GM12874 (cell line): ENCODE measurements around the gene CDHR1.

Experiments
- TF ChIP-seq, protein P1 (sequence below): IDR thresholded peaks from 2 replicates; pipeline ENCODE4 v1.5.1; 2011; ENCODE audit warnings: low read depth, mild to moderate bottlenecking, control low read depth, low read length, moderate library complexity; ENCODE audit not compliant: insufficient read depth

CDHR1 gene

DNA sequence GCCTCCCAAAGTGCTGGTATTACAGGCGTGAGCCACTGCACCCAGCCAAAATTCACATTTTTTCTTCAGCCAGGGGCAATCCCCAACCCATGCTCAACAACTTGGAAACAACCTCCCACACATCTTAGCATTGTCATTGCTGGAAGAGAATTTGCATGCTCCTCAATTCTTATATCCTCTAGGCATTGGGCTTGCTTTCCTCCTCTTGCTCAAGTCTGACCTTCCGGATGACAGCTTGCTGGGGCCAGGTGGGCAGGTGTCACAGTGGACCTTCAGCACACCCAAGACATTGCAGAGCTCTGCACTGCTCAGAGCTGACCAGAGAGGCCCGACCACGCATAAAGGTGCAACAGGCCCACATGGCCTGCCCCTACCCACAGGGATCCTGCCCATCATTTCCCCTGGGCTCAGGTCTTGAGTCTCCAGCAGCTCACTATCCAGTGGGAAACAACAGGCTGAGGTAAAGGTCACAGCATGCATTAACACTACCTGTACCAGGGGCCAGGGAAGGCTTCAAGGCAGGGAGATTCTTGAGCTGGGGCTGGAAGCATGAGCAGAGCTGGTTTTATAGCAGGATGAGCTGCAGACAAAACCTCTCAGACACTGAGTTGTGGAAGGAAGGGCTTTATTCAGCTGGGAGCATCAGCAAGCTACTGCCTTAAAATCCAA is 27.6 kb upstream of the CDHR1 start:
- TF ChIP-seq, protein P1, sequence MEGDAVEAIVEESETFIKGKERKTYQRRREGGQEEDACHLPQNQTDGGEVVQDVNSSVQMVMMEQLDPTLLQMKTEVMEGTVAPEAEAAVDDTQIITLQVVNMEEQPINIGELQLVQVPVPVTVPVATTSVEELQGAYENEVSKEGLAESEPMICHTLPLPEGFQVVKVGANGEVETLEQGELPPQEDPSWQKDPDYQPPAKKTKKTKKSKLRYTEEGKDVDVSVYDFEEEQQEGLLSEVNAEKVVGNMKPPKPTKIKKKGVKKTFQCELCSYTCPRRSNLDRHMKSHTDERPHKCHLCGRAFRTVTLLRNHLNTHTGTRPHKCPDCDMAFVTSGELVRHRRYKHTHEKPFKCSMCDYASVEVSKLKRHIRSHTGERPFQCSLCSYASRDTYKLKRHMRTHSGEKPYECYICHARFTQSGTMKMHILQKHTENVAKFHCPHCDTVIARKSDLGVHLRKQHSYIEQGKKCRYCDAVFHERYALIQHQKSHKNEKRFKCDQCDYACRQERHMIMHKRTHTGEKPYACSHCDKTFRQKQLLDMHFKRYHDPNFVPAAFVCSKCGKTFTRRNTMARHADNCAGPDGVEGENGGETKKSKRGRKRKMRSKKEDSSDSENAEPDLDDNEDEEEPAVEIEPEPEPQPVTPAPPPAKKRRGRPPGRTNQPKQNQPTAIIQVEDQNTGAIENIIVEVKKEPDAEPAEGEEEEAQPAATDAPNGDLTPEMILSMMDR: no peak

DNA sequence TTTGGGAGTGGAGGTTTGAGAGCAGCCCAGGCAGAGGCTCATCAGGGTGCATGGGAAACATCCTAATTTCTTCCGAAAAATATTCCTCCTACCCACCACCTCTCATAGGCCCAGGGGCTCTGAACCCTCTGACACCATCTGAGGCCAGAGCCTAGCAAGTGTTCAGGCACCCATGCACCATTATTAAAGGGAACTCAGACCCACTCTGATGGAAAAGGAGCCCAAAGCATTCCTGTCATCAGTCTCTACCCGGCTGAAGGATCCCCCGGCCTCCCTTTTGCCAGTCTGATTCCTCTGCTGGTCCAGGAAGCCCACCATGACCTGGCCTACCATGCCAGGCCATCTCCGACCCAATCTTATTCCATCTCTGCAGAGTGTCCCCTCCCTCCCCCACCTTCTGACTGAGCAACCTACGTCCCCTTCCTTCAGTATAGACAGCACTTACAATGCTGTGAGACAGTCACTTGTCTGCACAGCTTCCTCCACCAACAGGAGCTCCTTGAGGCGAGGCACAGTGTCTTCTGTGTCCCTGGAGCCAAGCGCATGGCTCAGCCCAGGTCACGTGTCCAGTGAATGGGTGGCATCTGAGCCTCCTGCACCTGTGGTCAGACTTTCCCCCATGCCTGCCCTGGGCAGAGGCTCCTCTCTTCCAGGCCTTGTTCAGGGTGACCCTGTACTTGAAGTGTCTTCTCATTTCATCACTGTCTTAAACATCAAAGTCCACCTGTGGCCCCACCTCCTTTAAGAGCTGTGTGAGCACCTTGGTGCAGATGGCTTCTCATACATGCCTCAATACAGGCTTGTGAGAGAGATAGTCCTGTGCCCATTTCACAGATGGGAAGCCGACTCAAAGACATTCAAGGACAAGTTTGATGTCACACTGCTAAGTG is 21.6 kb upstream of the CDHR1 start:
- TF ChIP-seq, protein P1: no peak

- TF ChIP-seq, protein P1: no peak
Measured at GRCh38 chr10:84173501-84173929, 20.8 kb upstream of the CDHR1 start, which contains the start of gene GPR15LG. GPR15LG (plus strand) TSS chr10:84173801; CDS start chr10:84173852, 51 bp downstream.

DNA sequence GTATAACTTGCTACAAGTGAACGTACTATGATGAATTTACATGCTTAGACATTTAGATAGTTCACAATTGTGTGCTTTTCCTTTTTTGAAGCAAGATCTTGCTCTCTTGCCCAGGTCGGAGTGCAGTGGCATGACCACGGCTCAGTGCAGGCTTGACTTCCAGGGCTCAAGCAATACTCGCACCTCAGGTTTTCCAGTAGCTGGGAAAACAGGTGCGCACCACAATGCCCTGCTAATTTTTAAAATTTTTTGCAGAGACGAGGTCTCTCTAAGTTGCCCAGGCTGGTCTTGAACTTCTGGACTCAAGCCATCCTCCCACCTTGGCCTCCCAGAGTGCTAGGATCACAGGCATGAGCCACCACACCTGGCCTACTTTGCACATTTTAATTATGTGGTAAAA is 18.9 kb upstream of the CDHR1 start:
- TF ChIP-seq, protein P1: no peak

DNA sequence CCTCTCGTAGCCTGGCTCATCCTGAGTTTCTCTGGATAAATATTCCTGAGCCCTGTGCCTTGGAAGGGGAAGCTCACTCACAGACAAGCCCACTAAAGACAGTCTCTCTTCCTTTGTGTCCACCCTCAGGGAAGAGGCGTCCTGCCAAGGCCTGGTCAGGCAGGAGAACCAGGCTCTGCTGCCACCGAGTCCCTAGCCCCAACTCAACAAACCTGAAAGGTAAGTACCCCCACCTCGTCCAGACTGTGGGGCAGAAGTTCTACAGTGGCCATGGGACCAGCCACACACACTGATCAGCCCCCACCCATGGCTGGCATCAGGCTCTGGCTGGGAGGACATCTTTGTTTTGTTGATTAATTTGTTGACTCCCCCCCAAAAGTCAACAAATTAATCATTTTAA is 18.0 kb upstream of the CDHR1 start:
- TF ChIP-seq, protein P1: no peak

DNA sequence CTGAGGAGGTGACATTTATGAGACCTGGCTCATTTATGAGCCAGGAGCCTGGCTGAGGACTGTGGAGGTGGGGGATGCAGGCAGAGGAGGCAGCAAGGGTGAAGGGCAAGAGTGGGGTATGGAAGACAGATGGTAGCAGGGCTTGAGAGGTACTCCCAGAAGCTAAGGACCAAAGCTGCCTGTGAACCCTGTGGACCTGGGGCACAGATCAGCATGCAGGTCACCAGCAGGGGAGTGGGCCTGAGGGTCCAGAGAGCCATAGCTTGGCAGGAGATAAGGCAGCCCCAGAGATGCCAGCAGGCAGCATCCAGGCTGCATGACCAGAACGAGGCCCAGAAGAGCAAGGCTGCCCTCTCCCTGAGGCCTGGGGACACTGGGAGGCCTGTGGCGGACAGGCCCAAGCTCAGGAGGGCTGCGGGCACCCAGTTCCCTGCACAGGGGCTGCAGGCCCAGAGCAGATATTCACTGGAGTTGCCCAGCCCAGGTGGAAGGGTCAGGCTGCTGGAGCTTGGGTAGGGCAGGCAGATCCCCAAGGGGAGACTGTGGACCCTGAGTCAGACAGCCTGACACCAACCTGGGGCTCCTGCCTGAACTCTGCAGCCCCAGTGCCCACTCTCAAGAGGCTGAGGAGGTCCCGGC is 17.4 kb upstream of the CDHR1 start:
- TF ChIP-seq, protein P1: no peak

GRCh38 chr10:84177541-84178141 is 16.7 kb upstream of the CDHR1 start:
- TF ChIP-seq, protein P1: no peak
